Nephron (organoid): ENCODE results near the gene LRAT.
A peak's percentile ranks its signal among the peaks of the same experiment; 100 is the strongest.

Source experiments
- H3K27ac Mint-ChIP-seq, 3 experiments: 2 replicates each; pipeline ENCODE4 v1.8.0; 2020; ENCODE audit warnings: mixed read lengths in 3 of 3, mild to moderate bottlenecking in 2 of 3, moderate library complexity in 1 of 3
- H3K27me3 Mint-ChIP-seq: 2 replicates; pipeline ENCODE4 v1.8.0; 2021; ENCODE audit warnings: low read depth, mild to moderate bottlenecking, moderate library complexity, mixed read lengths
- H3K36me3 Mint-ChIP-seq: 2 replicates; pipeline ENCODE4 v1.8.0; 2020; ENCODE audit warnings: low read depth, mixed read lengths
- H3K4me1 Mint-ChIP-seq: 2 replicates; pipeline ENCODE4 v1.8.0; 2020; ENCODE audit warnings: mixed read lengths
- H3K4me3 Mint-ChIP-seq, 3 experiments: 2 replicates each; pipeline ENCODE4 v1.8.0; 2020; ENCODE audit warnings: mild to moderate bottlenecking in 3 of 3, mixed read lengths in 3 of 3, moderate library complexity in 2 of 3
- H3K9me3 Mint-ChIP-seq: 2 replicates; pipeline ENCODE4 v1.8.0; 2020; ENCODE audit warnings: mixed read lengths
- TF ChIP-seq, protein P1 (sequence below), 3 experiments: fragments of 200-600 bp; sonication (generic); IDR thresholded peaks; one replicate each; pipeline ENCODE4 v1.5.0; 2021; ENCODE audit warnings: antibody characterized with exemption in 3 of 3; ENCODE audit not compliant: unreplicated experiment in 3 of 3

The LRAT gene

GRCh38 chr4:154779362-154779947 lies 35.7 kb downstream of the LRAT start:
- H3K36me3 Mint-ChIP-seq = no peaks in the 10 kb centered on the region
- no peaks in the 10 kb centered on the region for H3K4me1 Mint-ChIP-seq
- TF ChIP-seq, protein P1, sequence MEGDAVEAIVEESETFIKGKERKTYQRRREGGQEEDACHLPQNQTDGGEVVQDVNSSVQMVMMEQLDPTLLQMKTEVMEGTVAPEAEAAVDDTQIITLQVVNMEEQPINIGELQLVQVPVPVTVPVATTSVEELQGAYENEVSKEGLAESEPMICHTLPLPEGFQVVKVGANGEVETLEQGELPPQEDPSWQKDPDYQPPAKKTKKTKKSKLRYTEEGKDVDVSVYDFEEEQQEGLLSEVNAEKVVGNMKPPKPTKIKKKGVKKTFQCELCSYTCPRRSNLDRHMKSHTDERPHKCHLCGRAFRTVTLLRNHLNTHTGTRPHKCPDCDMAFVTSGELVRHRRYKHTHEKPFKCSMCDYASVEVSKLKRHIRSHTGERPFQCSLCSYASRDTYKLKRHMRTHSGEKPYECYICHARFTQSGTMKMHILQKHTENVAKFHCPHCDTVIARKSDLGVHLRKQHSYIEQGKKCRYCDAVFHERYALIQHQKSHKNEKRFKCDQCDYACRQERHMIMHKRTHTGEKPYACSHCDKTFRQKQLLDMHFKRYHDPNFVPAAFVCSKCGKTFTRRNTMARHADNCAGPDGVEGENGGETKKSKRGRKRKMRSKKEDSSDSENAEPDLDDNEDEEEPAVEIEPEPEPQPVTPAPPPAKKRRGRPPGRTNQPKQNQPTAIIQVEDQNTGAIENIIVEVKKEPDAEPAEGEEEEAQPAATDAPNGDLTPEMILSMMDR (IDR thresholded peaks at IDR 0.05; ENCODE audit: unreplicated experiment in 3 of 3) = peak; percentile 53 to 71 (median 59)
- no peak overlapping the region for H3K4me3 Mint-ChIP-seq
- no peak overlapping the region for H3K27ac Mint-ChIP-seq
- H3K27me3 Mint-ChIP-seq = peaks cover 7% of the 10 kb centered on the region
- H3K9me3 Mint-ChIP-seq = no peaks in the 10 kb centered on the region

GRCh38 chr4:154781126-154781982 lies 37.6 kb downstream of the LRAT start, which contains the start of gene RBM46:
RBM46 (plus strand) TSS chr4:154781272; CDS start chr4:154796753, 15,481 bp downstream.
- Mint-ChIP-seq H3K9me3 (no peaks in the 10 kb centered on the region), H3K36me3 (no peaks in the 10 kb centered on the region), H3K4me3 (no peak within 1 kb of the TSS), H3K27ac (no peak within 1 kb of the TSS), H3K4me1 (no peaks in the 10 kb centered on the region), H3K27me3 (peaks cover 4% of the 10 kb centered on the region)
- TF ChIP-seq, protein P1 (IDR thresholded peaks at IDR 0.05; ENCODE audit: unreplicated experiment in 3 of 3) = no peak

DNA sequence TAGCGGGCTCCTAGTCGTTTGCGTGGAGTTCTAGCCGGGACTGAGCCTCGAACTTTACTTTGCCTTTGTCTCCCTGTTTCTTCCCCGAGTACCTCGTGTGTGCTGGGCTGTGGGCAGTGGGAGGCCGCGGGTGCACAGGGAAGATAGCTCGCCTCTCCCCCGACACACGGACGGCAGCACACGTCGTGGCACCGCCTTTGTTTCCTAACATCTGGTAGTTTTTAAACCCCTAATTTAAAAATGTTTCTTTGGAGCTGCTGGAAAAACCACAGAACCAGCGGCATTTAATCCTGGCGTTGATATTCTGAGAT lies 38.1 kb downstream of the LRAT start:
- Mint-ChIP-seq H3K4me1 (no peaks in the 10 kb centered on the region), H3K27me3 (peaks cover 4% of the 10 kb centered on the region), H3K36me3 (no peaks in the 10 kb centered on the region), H3K4me3 (no peak overlapping the region), H3K27ac (no peak overlapping the region), H3K9me3 (no peaks in the 10 kb centered on the region)
- TF ChIP-seq, protein P1 (IDR thresholded peaks at IDR 0.05; ENCODE audit: unreplicated experiment in 3 of 3) = no peak
